Measurements from ENCODE around the gene KRT85.

Gene KRT85

GRCh38 chr12:52358575-52359350 is 8.5 kb downstream of the KRT85 start:
- Histone ChIP-seq H3K9me2 (replicated peaks; ENCODE audit: insufficient read depth, low read length) (no peaks in the 10 kb centered on the region), H3K4me3 (ENCODE audit: insufficient read depth, low read length, poor library complexity, severe bottlenecking) (no peak overlapping the region), H4K20me1 (ENCODE audit: low read depth, low read length) (no peaks in the 10 kb centered on the region), H3K4me2 (ENCODE audit: low read depth, low read length, poor library complexity, severe bottlenecking) (peak overlapping the region; percentile 62), H3K9ac (ENCODE audit: low read length) (peak overlapping the region; percentile 39), H3F3A (ENCODE audit: insufficient read depth) (no peaks in the 10 kb centered on the region), H2AFZ (ENCODE audit: low read depth, low read length, severe bottlenecking) (peak overlapping the region; percentile 86), H3K27ac (ENCODE audit: low read depth, low read length) (peak overlapping the region; percentile 88), H3K9me3 (ENCODE audit: insufficient read depth, low read length) (no peaks in the 10 kb centered on the region), H3K36me3 (ENCODE audit: low read length) (no peaks in the 10 kb centered on the region), H3K27me3 (ENCODE audit: low read length) (no peaks in the 10 kb centered on the region), H3K79me2 (ENCODE audit: insufficient read depth, low read length) (no peaks in the 10 kb centered on the region)
- TF ChIP-seq CTCF (IDR thresholded peaks at IDR 0.05; ENCODE audit: insufficient read depth, low read length, poor library complexity, severe bottlenecking) (peak; percentile 11), EZH2phosphoT487 (conservative IDR thresholded peaks at IDR 0.05; ENCODE audit: low read length) (no peak)

- TF ChIP-seq EZH2phosphoT487 (conservative IDR thresholded peaks at IDR 0.05; ENCODE audit: low read length) (no peak), CTCF (IDR thresholded peaks at IDR 0.05; ENCODE audit: insufficient read depth, low read length, poor library complexity, severe bottlenecking) (no peak)
- Histone ChIP-seq H3F3A (ENCODE audit: insufficient read depth) (no peaks in the 10 kb centered on the region), H2AFZ (ENCODE audit: low read depth, low read length, severe bottlenecking) (no peak overlapping the region), H3K9ac (ENCODE audit: low read length) (no peak overlapping the region), H3K79me2 (ENCODE audit: insufficient read depth, low read length) (no peaks in the 10 kb centered on the region), H3K4me2 (ENCODE audit: low read depth, low read length, poor library complexity, severe bottlenecking) (no peak overlapping the region), H3K9me3 (ENCODE audit: insufficient read depth, low read length) (no peaks in the 10 kb centered on the region), H3K4me3 (ENCODE audit: insufficient read depth, low read length, poor library complexity, severe bottlenecking) (no peak overlapping the region), H3K9me2 (replicated peaks; ENCODE audit: insufficient read depth, low read length) (no peaks in the 10 kb centered on the region), H3K36me3 (ENCODE audit: low read length) (no peaks in the 10 kb centered on the region), H3K27me3 (ENCODE audit: low read length) (no peaks in the 10 kb centered on the region), H4K20me1 (ENCODE audit: low read depth, low read length) (no peaks in the 10 kb centered on the region), H3K27ac (ENCODE audit: low read depth, low read length) (no peak overlapping the region)
These were observed 10.3 kb downstream of the KRT85 start for GRCh38 chr12:52356762-52357580.

GRCh38 chr12:52356031-52356761 is 11.1 kb downstream of the KRT85 start:
- H3K9ac ChIP-seq (ENCODE audit: low read length), result no peak overlapping the region
- TF ChIP-seq CTCF (IDR thresholded peaks at IDR 0.05; ENCODE audit: insufficient read depth, low read length, poor library complexity, severe bottlenecking) (no peak), EZH2phosphoT487 (conservative IDR thresholded peaks at IDR 0.05; ENCODE audit: low read length) (no peak)
- no peaks in the 10 kb centered on the region for H4K20me1 ChIP-seq (ENCODE audit: low read depth, low read length)
- no peaks in the 10 kb centered on the region for H3K9me2 ChIP-seq (replicated peaks; ENCODE audit: insufficient read depth, low read length)
- no peak overlapping the region for H3K4me3 ChIP-seq (ENCODE audit: insufficient read depth, low read length, poor library complexity, severe bottlenecking)
- no peaks in the 10 kb centered on the region for H3F3A ChIP-seq (ENCODE audit: insufficient read depth)
- H3K27ac ChIP-seq (ENCODE audit: low read depth, low read length), result no peak overlapping the region
- H3K27me3 ChIP-seq (ENCODE audit: low read length), result no peaks in the 10 kb centered on the region
- no peak overlapping the region for H3K4me2 ChIP-seq (ENCODE audit: low read depth, low read length, poor library complexity, severe bottlenecking)
- no peaks in the 10 kb centered on the region for H3K36me3 ChIP-seq (ENCODE audit: low read length)
- no peak overlapping the region for H2AFZ ChIP-seq (ENCODE audit: low read depth, low read length, severe bottlenecking)
- no peaks in the 10 kb centered on the region for H3K79me2 ChIP-seq (ENCODE audit: insufficient read depth, low read length)
- H3K9me3 ChIP-seq (ENCODE audit: insufficient read depth, low read length), result no peaks in the 10 kb centered on the region
